Activated CD8-positive, alpha-beta memory T cell treated with anti-CD3 and anti-CD28 coated beads, Interleukin-2, amount 50 U/mL, for 1 hour (primary cell): Measurements from ENCODE around the gene IER3IP1.
"Not testable (repeated sequence)": the region's sequence is repeated elsewhere in the genome, so short reads cannot be mapped to it uniquely, and the experiment has no call there.

ENCODE experiments used
- DNase-seq: peaks from one replicate; pipeline ENCODE4 v3.0.0-alpha.2; 2020; ENCODE audit errors: extremely low read depth

The IER3IP1 gene, protein sequence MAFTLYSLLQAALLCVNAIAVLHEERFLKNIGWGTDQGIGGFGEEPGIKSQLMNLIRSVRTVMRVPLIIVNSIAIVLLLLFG

DNA sequence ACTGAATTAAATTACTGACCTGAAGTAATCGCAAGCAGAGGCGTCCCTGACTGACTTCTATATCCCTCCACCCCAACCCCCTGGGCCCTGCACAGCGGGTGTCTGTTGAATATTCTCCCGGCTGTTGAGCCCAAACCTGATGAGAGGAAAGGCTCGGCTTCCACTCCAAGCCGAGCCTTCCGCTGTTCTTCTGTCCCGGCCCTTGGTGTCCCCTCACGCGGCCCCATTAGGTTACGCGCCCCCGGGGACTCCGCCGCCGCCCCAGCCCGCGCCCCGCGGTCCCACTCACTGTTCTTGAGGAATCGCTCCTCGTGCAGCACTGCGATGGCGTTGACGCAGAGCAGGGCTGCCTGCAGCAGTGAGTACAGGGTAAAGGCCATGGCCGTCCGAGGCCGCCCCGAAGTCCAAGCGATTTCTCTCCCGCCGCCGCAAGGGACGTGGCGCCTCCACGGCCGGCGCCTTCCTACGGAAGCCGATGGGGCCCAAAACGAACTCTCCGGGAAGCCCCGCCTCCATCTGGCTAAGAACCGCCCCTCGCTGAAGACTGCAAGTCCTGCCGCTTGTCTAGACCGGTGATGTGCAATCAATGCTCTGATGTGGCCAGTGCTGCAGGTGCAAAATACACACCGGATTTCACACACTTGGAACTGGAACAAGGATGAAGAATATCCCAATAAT, at the start of gene IER3IP1:
TSS of gene IER3IP1 (minus strand) at position 467 of the 678 bp plus-strand sequence. CDS start at position 380, 87 bp downstream.
- peak; percentile 59 for DNase-seq

GRCh38 chr18:47215554-47216138, 39.5 kb upstream of the IER3IP1 start:
- DNase-seq: no peak

- no peak for DNase-seq
Observed at GRCh38 chr18:47209171-47209570, 33.0 kb upstream of the IER3IP1 start.

GRCh38 chr18:47206945-47207637, 30.9 kb upstream of the IER3IP1 start:
- DNase-seq: no peak

- no peak for DNase-seq
Observed at GRCh38 chr18:47204908-47205522, 28.9 kb upstream of the IER3IP1 start.

GRCh38 chr18:47203626-47204464, 27.7 kb upstream of the IER3IP1 start:
- no peak for DNase-seq

- not testable (repeated sequence) for DNase-seq
Observed at GRCh38 chr18:47195961-47196360, 19.8 kb upstream of the IER3IP1 start.

DNA sequence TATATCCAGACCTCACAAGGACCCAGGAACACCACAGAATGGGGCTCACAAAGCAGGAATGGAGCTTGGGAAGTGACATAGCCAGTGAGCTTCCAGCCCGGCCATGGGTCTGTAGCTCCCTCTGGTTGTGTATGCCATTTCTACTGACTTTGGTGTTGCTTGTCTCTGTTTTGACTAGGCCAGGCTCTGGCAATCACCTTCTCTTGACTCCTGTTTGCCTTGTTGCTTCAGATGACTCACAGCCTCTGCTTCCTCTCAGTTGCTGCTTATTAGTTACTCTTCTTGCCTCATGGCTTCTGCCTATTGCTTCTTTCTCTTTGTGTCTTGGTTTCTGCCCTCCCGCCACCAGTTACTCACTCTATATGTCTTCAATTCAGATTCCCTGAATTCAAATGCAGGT, 15.8 kb upstream of the IER3IP1 start:
- no peak for DNase-seq

GRCh38 chr18:47187721-47188120, 11.6 kb upstream of the IER3IP1 start:
- DNase-seq: no peak

- DNase-seq: no peak
Observed at GRCh38 chr18:47184419-47185050, 8.4 kb upstream of the IER3IP1 start.

- not testable (repeated sequence) for DNase-seq
Observed at GRCh38 chr18:47182156-47182555, 6.0 kb upstream of the IER3IP1 start.

DNA sequence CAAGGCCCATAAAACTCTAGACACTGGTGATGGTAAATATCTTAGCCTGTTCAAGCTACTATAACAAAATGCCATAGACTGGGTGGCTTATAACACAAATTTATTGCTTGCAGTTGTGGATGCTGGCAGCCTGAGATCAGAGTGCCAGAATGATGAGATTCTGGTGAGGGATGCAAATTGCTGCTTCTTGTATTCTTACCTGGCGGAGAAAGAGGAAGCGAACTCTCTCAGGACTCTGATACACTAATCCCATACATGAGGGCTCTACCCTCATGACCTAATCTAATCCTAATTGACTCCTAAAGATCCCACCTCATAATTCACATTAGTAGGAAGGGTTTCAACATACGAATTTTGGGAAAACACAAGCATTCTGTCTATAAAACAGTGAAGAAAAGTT, 4.6 kb upstream of the IER3IP1 start:
- DNase-seq: no peak

DNA sequence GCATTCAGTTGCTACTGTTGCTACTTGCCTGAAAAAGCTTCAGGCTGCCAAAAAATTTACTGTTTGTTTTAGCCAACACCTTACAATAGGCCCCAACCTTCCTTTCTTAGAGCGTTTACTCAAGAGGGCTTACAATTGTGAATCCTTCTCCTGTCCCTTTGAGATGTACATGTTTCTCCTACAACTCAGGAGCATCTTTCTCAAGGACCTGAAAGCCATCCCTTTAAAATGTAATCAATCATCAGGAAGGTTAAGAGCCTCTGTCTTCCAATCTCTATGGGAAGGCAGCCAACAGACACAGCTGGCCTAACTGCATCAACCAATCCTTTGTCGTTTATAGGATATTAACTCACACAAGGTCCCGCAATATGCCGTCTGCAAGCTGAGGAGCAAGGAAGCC, 3.4 kb upstream of the IER3IP1 start:
- no peak for DNase-seq

- DNase-seq: no peak
Observed at GRCh38 chr18:47175283-47175897, 774 bp downstream of the IER3IP1 start.

- DNase-seq: no peak
Observed at GRCh38 chr18:47174545-47175116, 1.5 kb downstream of the IER3IP1 start.

DNA sequence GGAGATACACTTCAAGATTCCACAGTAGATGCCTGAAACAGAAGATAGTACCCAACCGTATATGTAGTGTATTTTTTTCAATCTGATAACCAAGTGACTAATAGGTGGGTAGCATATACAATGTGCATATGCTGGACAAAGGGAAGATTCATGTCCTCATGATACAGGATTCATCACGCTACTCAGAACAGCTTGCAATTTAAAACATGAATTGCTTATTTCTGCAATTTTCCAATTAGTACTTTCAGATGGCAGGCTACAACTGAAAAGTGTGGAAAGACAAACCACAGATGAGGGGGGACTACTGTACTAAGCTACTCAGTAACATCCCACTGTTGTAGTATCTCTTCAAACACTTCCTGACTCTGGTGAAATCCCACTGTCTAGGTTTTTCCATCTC, 3.7 kb downstream of the IER3IP1 start:
- DNase-seq: no peak

DNA sequence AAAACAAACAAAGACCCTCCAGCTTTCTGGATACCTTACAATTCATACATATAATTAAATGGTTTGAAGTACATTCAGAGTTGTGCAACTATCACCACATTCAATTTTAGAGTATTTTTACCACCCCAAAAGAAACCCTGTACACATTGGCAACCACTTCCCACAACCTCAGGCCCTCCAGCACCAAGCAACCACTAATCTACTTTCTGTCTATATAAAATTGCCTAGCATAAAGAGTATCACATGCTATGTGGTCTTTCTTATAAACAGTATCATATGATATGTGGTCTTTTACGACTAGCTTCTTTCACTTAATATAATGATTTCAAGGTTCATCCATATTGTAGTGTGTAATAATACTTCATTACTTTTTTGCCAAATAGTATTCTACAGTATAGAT, 7.3 kb downstream of the IER3IP1 start:
- DNase-seq: no peak

- no peak for DNase-seq
Observed at GRCh38 chr18:47168509-47168908, 7.7 kb downstream of the IER3IP1 start.

DNA sequence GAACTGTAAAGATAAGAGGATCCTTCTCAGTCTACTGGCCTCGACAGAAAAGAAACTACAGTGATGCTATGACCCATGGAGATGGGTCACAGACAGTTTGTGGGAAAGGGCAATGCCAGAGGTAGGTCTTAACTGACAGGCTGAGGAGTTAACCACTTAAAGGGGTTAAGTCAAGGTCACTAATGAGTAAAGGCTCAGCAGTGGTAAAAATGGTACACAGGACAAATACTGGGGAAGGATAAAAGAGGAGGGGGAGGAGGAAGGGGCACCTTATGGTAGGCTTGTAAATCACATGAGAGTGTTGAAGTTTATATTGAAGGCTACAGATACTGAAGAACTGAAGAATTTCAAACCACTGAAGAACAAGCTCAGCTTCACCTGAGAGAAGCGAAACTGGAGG, 9.9 kb downstream of the IER3IP1 start:
- no peak for DNase-seq

DNA sequence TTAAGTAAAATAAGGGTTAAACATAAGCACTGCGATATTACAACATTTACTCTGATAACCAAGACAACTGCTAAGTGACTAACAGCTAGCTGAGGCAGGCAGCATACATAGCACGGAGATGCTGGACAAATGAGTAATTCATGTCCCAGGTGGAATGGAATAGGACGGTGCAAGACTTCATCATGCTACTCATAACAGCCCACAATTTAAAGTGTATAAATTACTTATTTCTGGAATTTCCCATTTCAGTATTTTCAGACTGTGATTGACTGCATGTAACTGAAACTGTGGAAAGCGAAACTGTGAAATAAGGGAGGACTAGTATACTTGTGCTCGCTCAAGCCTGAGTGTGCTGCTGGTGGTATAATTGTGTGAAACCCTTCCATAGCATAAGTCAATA, 12.9 kb downstream of the IER3IP1 start:
- no peak for DNase-seq
